Neural cell (in vitro differentiated cells): ENCODE measurements around the gene AGPS. TPM values are rescaled to one million over a fixed set of nuclear protein-coding genes. Genes with fewer than 3 reads are reported as not detected.
"Not testable (repeated sequence)": the region's sequence is repeated elsewhere in the genome, so short reads cannot be mapped to it uniquely, and the experiment has no call there.

Experiments
- H2AFZ ChIP-seq: fragments of 200-600, 300-800 bp; sonication (generic), shearing (Covaris generic); 2 replicates; pipeline ENCODE4 v1.6.0; 2014; ENCODE audit warnings: low read depth, mild to moderate bottlenecking, antibody characterized with exemption, low read length, moderate library complexity
- H3F3A ChIP-seq: fragments of 200-600 bp; shearing (Covaris generic); 2 replicates; pipeline ENCODE4 v1.6.1; 2016; ENCODE audit warnings: mild to moderate bottlenecking, moderate library complexity, mixed read lengths, antibody characterized with exemption, low read length; ENCODE audit not compliant: insufficient read depth, poor library complexity, severe bottlenecking
- H3K27ac ChIP-seq: fragments of 200-600, 300-800 bp; sonication (generic), shearing (Covaris generic); 2 replicates; pipeline ENCODE4 v1.5.1; 2014; ENCODE audit warnings: mild to moderate bottlenecking, low read length, moderate library complexity
- H3K27me3 ChIP-seq: fragments of 300-800, 200-600 bp; sonication (generic), shearing (Covaris generic); 2 replicates; pipeline ENCODE4 v1.6.0; 2014; ENCODE audit warnings: mild to moderate bottlenecking, low read depth, low read length, moderate library complexity; ENCODE audit not compliant: insufficient read depth
- H3K36me3 ChIP-seq: fragments of 300-800, 200-600 bp; sonication (generic), shearing (Covaris generic); 2 replicates; pipeline ENCODE4 v1.5.1; 2014; ENCODE audit warnings: mild to moderate bottlenecking, antibody characterized with exemption, low read length, moderate library complexity; ENCODE audit not compliant: insufficient read depth
- H3K4me2 ChIP-seq: fragments of 300-800, 200-600 bp; sonication (generic), shearing (Covaris generic); 2 replicates; pipeline ENCODE4 v1.6.0; 2014; ENCODE audit warnings: mild to moderate bottlenecking, low read length
- H3K4me3 ChIP-seq: fragments of 300-800, 200-600 bp; sonication (generic), shearing (Covaris generic); 2 replicates; pipeline ENCODE4 v1.5.1; 2014; ENCODE audit warnings: mild to moderate bottlenecking, low read length, moderate library complexity
- H3K79me2 ChIP-seq: fragments of 200-600 bp; shearing (Covaris generic); replicated peaks from 2 replicates; pipeline ENCODE4 v1.6.0; 2014; ENCODE audit warnings: mild to moderate bottlenecking, low read length, moderate library complexity; ENCODE audit not compliant: insufficient read depth
- H3K9ac ChIP-seq: fragments of 300-800, 200-600 bp; sonication (generic), shearing (Covaris generic); 2 replicates; pipeline ENCODE4 v1.6.1; 2016; ENCODE audit warnings: mild to moderate bottlenecking, low read length, mixed read lengths
- H3K9me2 ChIP-seq: fragments of 200-600 bp; shearing (Covaris generic); 2 replicates; pipeline ENCODE4 v1.6.1; 2016; ENCODE audit warnings: mild to moderate bottlenecking, low read length, mixed read lengths; ENCODE audit not compliant: insufficient read depth
- H3K9me3 ChIP-seq: fragments of 200-600, 300-800 bp; sonication (generic), shearing (Covaris generic); 2 replicates; pipeline ENCODE4 v1.6.1; 2016; ENCODE audit warnings: mild to moderate bottlenecking, mixed run types, low read length, moderate library complexity, mixed read lengths
- H4K20me1 ChIP-seq: fragments of 200-600 bp; shearing (Covaris generic); 2 replicates; pipeline ENCODE4 v1.6.1; 2016; ENCODE audit warnings: mild to moderate bottlenecking, mixed run types; ENCODE audit not compliant: insufficient read depth
- EP300 ChIP-seq: fragments of 450-650 bp; conservative IDR thresholded peaks from 2 replicates; pipeline ENCODE4 v1.6.1; 2014; ENCODE audit warnings: antibody characterized with exemption, mild to moderate bottlenecking, moderate library complexity; ENCODE audit not compliant: poor library complexity, severe bottlenecking
- EZH2 ChIP-seq: fragments of 200-600, 300-800 bp; shearing (Covaris generic), sonication (generic); IDR thresholded peaks from 2 replicates; pipeline ENCODE4 v1.6.1; 2014; ENCODE audit warnings: antibody characterized with exemption, low read length, borderline replicate concordance, mild to moderate bottlenecking; ENCODE audit not compliant: insufficient read depth, poor library complexity, severe bottlenecking
- MXI1 ChIP-seq: fragments of 450-650 bp; conservative IDR thresholded peaks from 2 replicates; pipeline ENCODE4 v1.6.1; 2014; ENCODE audit warnings: antibody characterized with exemption, mild to moderate bottlenecking; ENCODE audit not compliant: poor library complexity, severe bottlenecking
- POLR2AphosphoS5 ChIP-seq: IDR thresholded peaks from 2 replicates; pipeline ENCODE4 v1.6.1; 2012
- RAD21 ChIP-seq: fragments of 450-650 bp; conservative IDR thresholded peaks from 2 replicates; pipeline ENCODE4 v1.6.1; 2014; ENCODE audit warnings: antibody characterized with exemption, mild to moderate bottlenecking, moderate library complexity
- SMC3 ChIP-seq: fragments of 450-650 bp; conservative IDR thresholded peaks from 2 replicates; pipeline ENCODE4 v1.6.1; 2014; ENCODE audit warnings: antibody characterized with exemption, mild to moderate bottlenecking, moderate library complexity; ENCODE audit not compliant: poor library complexity
- TAF1 ChIP-seq: IDR thresholded peaks from 2 replicates; pipeline ENCODE4 v1.6.1; 2012; ENCODE audit warnings: low read depth
- polyA plus RNA-seq: library from polyadenylated mRNA; depleted of rRNA; stranded (reverse); fragments of >200 nt; gene quantifications from 2 replicates; pipeline ENCODE4 v1.2.3, GENCODE V29; 2014
- TF ChIP-seq, protein P1 (sequence below): fragments of 450-650 bp; IDR thresholded peaks from 2 replicates; pipeline ENCODE4 v1.5.1; 2014; ENCODE audit warnings: antibody characterized with exemption, mild to moderate bottlenecking, moderate library complexity; ENCODE audit not compliant: poor library complexity, severe bottlenecking
- TF ChIP-seq, protein P2 (sequence below): IDR thresholded peaks from 2 replicates; pipeline ENCODE4 v1.6.1; 2012; ENCODE audit warnings: borderline replicate concordance

AGPS gene
- polyA plus RNA-seq, 1 donor from 2014 or later: 31.0 TPM

DNA sequence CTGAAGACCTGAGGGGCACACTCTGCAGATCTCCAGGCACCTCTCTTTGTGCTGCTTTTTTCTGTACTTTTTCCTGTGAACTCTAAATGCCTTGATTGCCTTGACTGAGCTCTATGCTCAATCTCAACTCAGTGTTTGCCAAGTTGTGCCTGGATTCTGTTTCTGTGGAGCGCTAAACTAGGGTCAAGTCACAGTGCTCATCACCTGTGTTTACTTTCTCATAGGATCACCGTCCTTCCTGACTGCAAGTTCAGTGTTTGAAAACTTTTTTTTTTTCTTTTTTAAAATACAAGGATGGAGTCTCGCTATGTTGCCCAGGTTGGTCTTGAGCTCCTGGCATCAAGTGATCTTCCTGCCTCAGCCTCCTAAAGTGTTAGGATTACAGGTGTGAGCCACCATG is 62.6 kb downstream of the AGPS start:
- H3K9me3 ChIP-seq: no peaks in the 10 kb centered on the region
- no peaks in the 10 kb centered on the region for H3K27me3 ChIP-seq
- H3K4me3 ChIP-seq: no peak overlapping the region
- H3K79me2 ChIP-seq: no peaks in the 10 kb centered on the region
- H2AFZ ChIP-seq: no peak overlapping the region
- H3K9ac ChIP-seq: no peak overlapping the region
- H3F3A ChIP-seq: no peaks in the 10 kb centered on the region
- TF ChIP-seq, protein P1, sequence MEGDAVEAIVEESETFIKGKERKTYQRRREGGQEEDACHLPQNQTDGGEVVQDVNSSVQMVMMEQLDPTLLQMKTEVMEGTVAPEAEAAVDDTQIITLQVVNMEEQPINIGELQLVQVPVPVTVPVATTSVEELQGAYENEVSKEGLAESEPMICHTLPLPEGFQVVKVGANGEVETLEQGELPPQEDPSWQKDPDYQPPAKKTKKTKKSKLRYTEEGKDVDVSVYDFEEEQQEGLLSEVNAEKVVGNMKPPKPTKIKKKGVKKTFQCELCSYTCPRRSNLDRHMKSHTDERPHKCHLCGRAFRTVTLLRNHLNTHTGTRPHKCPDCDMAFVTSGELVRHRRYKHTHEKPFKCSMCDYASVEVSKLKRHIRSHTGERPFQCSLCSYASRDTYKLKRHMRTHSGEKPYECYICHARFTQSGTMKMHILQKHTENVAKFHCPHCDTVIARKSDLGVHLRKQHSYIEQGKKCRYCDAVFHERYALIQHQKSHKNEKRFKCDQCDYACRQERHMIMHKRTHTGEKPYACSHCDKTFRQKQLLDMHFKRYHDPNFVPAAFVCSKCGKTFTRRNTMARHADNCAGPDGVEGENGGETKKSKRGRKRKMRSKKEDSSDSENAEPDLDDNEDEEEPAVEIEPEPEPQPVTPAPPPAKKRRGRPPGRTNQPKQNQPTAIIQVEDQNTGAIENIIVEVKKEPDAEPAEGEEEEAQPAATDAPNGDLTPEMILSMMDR: no peak
- TF ChIP-seq, protein P2, sequence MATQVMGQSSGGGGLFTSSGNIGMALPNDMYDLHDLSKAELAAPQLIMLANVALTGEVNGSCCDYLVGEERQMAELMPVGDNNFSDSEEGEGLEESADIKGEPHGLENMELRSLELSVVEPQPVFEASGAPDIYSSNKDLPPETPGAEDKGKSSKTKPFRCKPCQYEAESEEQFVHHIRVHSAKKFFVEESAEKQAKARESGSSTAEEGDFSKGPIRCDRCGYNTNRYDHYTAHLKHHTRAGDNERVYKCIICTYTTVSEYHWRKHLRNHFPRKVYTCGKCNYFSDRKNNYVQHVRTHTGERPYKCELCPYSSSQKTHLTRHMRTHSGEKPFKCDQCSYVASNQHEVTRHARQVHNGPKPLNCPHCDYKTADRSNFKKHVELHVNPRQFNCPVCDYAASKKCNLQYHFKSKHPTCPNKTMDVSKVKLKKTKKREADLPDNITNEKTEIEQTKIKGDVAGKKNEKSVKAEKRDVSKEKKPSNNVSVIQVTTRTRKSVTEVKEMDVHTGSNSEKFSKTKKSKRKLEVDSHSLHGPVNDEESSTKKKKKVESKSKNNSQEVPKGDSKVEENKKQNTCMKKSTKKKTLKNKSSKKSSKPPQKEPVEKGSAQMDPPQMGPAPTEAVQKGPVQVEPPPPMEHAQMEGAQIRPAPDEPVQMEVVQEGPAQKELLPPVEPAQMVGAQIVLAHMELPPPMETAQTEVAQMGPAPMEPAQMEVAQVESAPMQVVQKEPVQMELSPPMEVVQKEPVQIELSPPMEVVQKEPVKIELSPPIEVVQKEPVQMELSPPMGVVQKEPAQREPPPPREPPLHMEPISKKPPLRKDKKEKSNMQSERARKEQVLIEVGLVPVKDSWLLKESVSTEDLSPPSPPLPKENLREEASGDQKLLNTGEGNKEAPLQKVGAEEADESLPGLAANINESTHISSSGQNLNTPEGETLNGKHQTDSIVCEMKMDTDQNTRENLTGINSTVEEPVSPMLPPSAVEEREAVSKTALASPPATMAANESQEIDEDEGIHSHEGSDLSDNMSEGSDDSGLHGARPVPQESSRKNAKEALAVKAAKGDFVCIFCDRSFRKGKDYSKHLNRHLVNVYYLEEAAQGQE: no peak
- no peak for TF ChIP-seq SMC3
- no peak for TF ChIP-seq MXI1
- TF ChIP-seq POLR2AphosphoS5: no peak
- TF ChIP-seq TAF1: no peak
- no peak for TF ChIP-seq EP300
- no peak for TF ChIP-seq EZH2
- TF ChIP-seq RAD21: no peak
- H4K20me1 ChIP-seq: no peaks in the 10 kb centered on the region
- H3K9me2 ChIP-seq: no peaks in the 10 kb centered on the region
- H3K36me3 ChIP-seq: no peaks in the 10 kb centered on the region
- no peak overlapping the region for H3K4me2 ChIP-seq
- no peak overlapping the region for H3K27ac ChIP-seq

DNA sequence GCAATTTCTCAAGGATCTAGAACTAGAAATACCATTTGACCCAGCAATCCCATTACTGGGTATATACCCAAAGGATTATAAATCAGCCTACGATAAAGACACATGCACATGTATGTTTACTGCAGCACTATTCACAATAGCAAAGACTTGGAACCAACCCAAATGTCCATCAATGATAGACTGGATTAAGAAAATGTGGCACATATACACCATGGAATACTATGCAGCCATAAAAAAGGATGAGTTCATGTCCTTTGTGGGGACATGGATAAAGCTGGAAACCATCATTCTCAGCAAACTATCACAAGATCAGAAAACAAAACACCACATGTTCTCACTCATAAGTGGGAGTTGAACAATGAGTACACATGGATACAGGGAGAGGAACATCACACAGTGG is 67.2 kb downstream of the AGPS start:
- H3K9me3 ChIP-seq, H3K27ac ChIP-seq, H3K4me3 ChIP-seq, H3K27me3 ChIP-seq, H3K9me2 ChIP-seq, H3K9ac ChIP-seq, H3K4me2 ChIP-seq, H2AFZ ChIP-seq, H4K20me1 ChIP-seq, H3K79me2 ChIP-seq, H3F3A ChIP-seq, H3K36me3 ChIP-seq: not testable (repeated sequence)

DNA sequence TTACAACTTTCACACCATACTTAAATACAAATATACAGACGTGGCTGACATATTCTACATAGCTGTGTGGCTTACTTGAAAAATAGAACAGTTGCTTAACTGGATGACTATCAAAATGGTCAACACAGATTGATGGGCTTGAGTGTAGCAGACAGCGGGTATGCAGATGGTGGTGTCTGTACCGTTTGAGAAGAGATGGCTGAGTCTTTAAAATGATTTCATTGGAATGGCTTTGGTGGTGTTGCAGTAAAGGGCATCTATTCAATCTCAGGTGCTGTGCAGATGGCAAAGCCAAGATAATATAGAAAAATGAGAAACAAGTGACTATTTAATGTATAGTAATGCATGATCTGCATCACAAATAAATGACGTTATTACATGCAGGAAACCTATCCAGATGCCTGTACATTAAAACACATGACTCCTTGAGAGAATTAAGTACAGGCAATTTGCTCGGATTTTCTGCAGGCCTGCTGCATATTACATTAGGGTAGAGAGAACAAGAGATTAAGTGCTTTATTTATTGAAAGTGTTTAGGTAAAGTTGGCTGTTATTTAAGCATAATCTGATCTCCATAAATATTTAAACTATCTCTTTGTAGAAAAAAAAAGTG is 68.5 kb downstream of the AGPS start:
- no peaks in the 10 kb centered on the region for H3K9me2 ChIP-seq
- TF ChIP-seq POLR2AphosphoS5: no peak
- no peak for TF ChIP-seq EP300
- TF ChIP-seq, protein P1: no peak
- no peak for TF ChIP-seq MXI1
- TF ChIP-seq, protein P2: no peak
- no peaks in the 10 kb centered on the region for H3K36me3 ChIP-seq
- H3K4me2 ChIP-seq: no peak overlapping the region
- H3K9me3 ChIP-seq: no peaks in the 10 kb centered on the region
- H2AFZ ChIP-seq: no peak overlapping the region
- H3K27me3 ChIP-seq: no peaks in the 10 kb centered on the region
- peak overlapping the region; percentile 9 for H3K27ac ChIP-seq
- H4K20me1 ChIP-seq: no peaks in the 10 kb centered on the region
- no peak overlapping the region for H3K9ac ChIP-seq
- no peaks in the 10 kb centered on the region for H3K79me2 ChIP-seq
- H3F3A ChIP-seq: no peaks in the 10 kb centered on the region
- H3K4me3 ChIP-seq: no peak overlapping the region
